GM10248 (cell line): Measurements from ENCODE around the gene SOWAHD.
A peak's percentile ranks its signal among the peaks of the same experiment; 100 is the strongest.

ENCODE experiments used
- CTCF ChIA-PET: fragments of 300-600 bp; sonication (Branson Sonifier 250); formaldehyde crosslinking; extraction: SDS; loops from one replicate; lab custom pipeline; 2021; ENCODE audit warnings: antibody characterized with exemption; lab: Yijun Ruan, JAX
- POLR2A ChIA-PET: fragments of 350-650 bp; sonication (Branson Sonifier 250); formaldehyde crosslinking; extraction: SDS; loops from one replicate; lab custom pipeline; 2020; ENCODE audit warnings: antibody characterized with exemption; lab: Yijun Ruan, JAX
- DNase-seq: peaks from one replicate; pipeline ENCODE4 v3.0.0; 2012; ENCODE audit errors: extremely low spot score
- TF ChIP-seq, protein P1 (sequence below): IDR thresholded peaks from 2 replicates; pipeline ENCODE4 v1.5.1; 2012; ENCODE audit warnings: mild to moderate bottlenecking, low read depth; ENCODE audit errors: extremely low read depth, missing control alignments, control extremely low read depth

Gene SOWAHD

DNA sequence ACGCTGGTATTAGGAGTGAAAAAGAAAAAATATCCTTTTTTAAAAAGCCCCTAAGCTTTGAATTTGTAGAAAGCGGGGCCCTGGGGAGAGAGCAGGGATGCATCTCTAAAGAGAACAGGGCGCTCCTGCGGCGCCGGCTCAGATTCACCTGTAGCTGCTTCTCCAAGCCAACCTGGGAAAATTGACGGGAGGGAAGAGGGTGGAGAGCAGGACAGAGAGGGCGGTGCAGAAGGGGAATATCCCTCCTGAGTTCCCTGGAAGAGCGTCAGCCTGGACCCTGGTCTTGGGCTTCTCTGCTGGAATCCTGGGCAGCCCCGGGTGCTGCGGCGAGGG is 776 bp upstream of the SOWAHD start:
- DNase-seq: no peak
- ChIA-PET POLR2A (interaction anchor here (1.0 to 2.3 kb wide), 3 partner anchors 18 to 63 kb away, joined by 3 to 14 read pairs (median 6); partner anchors contain the start of gene RPL39), CTCF (interaction anchor here (1.1 to 3.2 kb wide), 7 partner anchors 19 to 241 kb away, joined by 4 to 24 read pairs (median 5); no protein-coding TSS in a partner anchor)
- TF ChIP-seq, protein P1, sequence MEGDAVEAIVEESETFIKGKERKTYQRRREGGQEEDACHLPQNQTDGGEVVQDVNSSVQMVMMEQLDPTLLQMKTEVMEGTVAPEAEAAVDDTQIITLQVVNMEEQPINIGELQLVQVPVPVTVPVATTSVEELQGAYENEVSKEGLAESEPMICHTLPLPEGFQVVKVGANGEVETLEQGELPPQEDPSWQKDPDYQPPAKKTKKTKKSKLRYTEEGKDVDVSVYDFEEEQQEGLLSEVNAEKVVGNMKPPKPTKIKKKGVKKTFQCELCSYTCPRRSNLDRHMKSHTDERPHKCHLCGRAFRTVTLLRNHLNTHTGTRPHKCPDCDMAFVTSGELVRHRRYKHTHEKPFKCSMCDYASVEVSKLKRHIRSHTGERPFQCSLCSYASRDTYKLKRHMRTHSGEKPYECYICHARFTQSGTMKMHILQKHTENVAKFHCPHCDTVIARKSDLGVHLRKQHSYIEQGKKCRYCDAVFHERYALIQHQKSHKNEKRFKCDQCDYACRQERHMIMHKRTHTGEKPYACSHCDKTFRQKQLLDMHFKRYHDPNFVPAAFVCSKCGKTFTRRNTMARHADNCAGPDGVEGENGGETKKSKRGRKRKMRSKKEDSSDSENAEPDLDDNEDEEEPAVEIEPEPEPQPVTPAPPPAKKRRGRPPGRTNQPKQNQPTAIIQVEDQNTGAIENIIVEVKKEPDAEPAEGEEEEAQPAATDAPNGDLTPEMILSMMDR: no peak

DNA sequence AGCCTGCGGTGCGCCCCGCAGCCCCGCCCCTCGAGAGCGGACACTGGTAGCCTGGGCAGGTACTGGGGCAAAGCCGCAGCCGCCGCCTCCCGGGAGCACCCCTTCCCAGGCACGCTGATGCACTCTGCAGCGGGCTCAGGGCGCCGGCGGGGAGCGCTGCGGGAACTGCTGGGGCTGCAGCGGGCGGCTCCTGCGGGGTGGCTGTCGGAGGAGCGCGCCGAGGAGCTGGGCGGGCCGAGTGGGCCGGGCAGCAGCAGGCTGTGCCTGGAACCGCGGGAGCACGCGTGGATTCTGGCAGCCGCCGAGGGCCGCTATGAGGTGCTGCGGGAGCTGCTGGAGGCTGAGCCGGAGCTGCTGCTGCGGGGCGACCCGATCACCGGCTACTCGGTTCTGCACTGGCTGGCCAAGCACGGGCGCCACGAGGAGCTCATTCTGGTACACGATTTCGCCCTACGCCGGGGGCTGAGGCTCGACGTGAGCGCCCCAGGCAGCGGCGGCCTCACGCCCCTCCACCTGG is 401 bp downstream of the SOWAHD start:
- ChIA-PET POLR2A (interaction anchor here (1.8 to 2.3 kb wide), 3 partner anchors 17 to 33 kb away, joined by 6 to 14 read pairs (median 9); partner anchors contain the start of gene RPL39), CTCF (interaction anchor here (0.8 to 3.2 kb wide), 9 partner anchors 12 to 277 kb away, joined by 3 to 24 read pairs (median 4); no protein-coding TSS in a partner anchor)
- DNase-seq: no peak

DNA sequence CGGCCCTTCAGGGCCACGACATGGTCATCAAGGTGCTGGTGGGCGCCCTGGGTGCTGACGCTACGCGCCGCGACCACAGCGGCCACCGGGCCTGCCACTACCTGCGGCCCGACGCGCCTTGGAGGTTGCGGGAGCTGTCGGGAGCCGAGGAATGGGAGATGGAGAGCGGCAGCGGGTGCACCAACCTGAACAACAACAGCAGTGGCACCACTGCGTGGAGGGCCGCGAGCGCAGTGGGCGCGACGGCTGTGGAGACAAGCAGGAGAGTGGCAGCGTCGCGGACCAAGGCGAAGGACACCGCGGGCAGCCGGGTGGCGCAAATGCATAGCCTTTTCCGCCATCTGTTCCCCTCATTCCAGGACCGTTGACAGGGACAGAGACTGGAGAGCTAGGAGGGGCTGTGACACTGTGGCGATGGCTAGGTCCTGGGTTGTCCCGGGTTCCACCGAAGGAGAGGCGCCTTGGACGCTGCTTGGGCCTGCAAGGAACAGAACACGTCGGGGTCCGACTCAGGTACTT is 919 bp downstream of the SOWAHD start:
- POLR2A ChIA-PET: interaction anchor here (1.8 to 2.3 kb wide), 2 partner anchors 16 to 33 kb away, joined by 6 to 9 read pairs; partner anchors contain the start of gene RPL39
- no peak for DNase-seq
- CTCF ChIA-PET: interaction anchor here (0.8 to 3.2 kb wide), 10 partner anchors 12 to 277 kb away, joined by 3 to 24 read pairs (median 4); partner anchors contain the start of gene RPL39
- TF ChIP-seq, protein P1: no peak

More for the DNA sequence above, 401 bp downstream of the SOWAHD start:
- TF ChIP-seq, protein P1: no peak

DNA sequence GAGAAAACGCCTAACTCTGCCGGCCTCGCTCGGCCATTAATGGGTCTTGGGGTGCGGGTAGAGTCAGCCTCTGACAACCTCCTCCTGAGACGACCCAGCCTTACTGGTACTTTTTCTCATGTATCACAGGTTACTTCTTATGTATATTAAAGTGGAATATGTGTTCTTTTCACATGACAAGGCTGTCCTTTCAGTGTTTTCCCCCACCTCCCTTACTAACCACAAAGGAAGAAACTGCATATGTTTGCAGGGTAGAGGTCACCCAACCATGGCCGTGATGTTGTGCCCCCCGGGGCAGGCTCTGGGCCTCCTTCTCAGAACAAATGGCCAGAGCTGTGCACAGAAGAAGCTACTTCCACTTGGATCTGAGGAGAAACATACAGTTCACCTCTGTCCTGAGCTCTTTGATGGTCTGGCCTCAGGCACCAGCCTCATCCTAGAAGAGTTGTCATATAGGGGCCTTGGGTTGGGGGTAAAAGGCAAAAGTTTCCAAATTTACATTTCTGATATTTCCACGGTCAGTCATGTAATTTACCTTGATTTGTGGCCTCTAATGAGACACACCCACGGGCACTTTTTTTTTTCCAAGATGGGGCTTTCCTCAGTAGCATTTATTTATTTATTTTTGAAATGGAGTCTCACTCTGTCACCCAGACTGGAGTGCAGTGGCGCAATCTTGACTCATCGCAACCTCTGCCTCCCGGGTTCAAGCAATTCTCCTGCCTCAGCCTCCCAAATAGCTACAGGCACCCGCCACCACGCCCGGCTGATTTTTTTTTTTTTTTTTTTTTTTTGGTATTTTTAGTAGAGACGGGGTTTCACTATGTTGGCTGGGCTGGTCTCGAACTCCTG is 1.9 kb downstream of the SOWAHD start:
- peak; percentile 32 for DNase-seq
- CTCF ChIA-PET: interaction anchor here (0.8 to 3.2 kb wide), 6 partner anchors 11 to 150 kb away, joined by 3 to 24 read pairs (median 4); partner anchors contain the start of gene RPL39
- POLR2A ChIA-PET: interaction anchor here (1.8 to 2.3 kb wide), 2 partner anchors 15 to 32 kb away, joined by 6 to 9 read pairs; partner anchors contain the start of gene RPL39
- TF ChIP-seq, protein P1: no peak

DNA sequence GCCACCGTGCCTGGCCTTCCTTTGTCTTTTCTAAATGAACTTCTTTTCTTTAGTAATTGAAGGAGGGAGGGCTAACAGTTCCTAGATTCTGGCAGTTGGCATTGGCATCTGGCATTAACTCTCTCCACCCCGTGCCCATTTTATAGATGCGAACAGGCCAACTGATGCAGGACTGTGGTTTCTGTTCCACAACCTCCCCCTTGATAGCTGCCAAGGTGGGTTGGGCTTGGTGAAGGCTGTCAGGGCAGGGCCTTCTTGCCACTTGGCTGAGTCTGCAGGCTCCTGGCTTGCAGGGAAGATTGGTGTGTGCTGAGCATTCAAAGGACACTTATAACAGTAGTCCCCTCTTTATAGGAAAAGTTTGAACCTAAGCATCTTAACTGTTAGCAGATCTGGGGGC is 4.3 kb downstream of the SOWAHD start:
- CTCF ChIA-PET: interaction anchor here (0.8 kb wide), 1 partner anchor 17 kb away, joined by 3 read pairs; no protein-coding TSS in a partner anchor
- POLR2A ChIA-PET: no interaction called here
- TF ChIP-seq, protein P1: no peak
- no peak for DNase-seq

DNA sequence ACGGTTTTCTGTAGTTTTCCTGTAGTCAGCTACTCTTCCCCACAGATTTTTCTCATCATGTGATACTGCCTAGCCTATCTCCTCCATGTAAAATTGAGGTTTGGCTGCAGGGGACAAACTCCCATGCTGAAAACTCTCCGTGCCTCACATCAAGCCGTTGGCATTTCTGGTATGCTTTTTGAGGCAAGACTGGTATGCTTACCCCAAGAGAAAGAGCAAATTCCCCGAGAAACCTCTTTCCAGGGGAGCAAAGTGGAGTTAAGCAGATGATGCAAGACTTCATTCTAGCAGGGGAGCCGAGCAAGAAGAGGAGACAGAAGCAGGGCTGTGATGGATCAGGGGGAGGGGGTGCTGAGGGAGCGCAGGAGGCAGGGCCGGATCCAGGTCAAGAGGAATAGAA is 4.8 kb downstream of the SOWAHD start:
- no peak for DNase-seq
- ChIA-PET CTCF (no interaction called here), POLR2A (no interaction called here)
- TF ChIP-seq, protein P1: no peak
